IMR-90 (cell line): Measurements from ENCODE around the gene DUSP14. TPM values are rescaled to one million over a fixed set of nuclear protein-coding genes. Genes with fewer than 3 reads are reported as not detected.

Source experiments
- ATAC-seq: fragments of 200-7000 bp; cut with Tn5 transposase; 2 replicates; pipeline ENCODE4 v1.9.1; 2020; ENCODE audit warnings: low read depth, mild to moderate bottlenecking, moderate library complexity
- BruUV-seq: library from RNA; stranded (reverse); fragments of 400-500 nt; replicated peaks from 2 replicates; lab custom pipeline; 2021; lab: Mats Ljungman, UMichigan
- CTCF ChIA-PET: fragments of 300-600 bp; formaldehyde crosslinking; extraction: SDS; loops from one replicate; lab custom pipeline; 2021; ENCODE audit warnings: antibody characterized with exemption; lab: Yijun Ruan, JAX
- POLR2A ChIA-PET: fragments of 300-600 bp; sonication (Branson Sonifier 250); formaldehyde crosslinking; loops from one replicate; lab custom pipeline; 2022; ENCODE audit warnings: antibody characterized with exemption; ENCODE audit not compliant: unreplicated experiment; lab: Charles Lee
- DNase-seq: peaks from one replicate; pipeline ENCODE4 v3.0.0; 2013
- H2AFZ ChIP-seq: replicated peaks from 2 replicates; pipeline ENCODE3; 2013; ENCODE audit warnings: low read length, mild to moderate bottlenecking; ENCODE audit not compliant: poor library complexity
- H2AK5ac ChIP-seq: 2 replicates; pipeline ENCODE4 v1.6.1; 2013; ENCODE audit warnings: low read depth, low read length, inconsistent platforms
- H2AK9ac ChIP-seq: replicated peaks from 2 replicates; pipeline ENCODE3; 2013; ENCODE audit warnings: mild to moderate bottlenecking, low read depth, low read length, moderate library complexity; ENCODE audit not compliant: poor library complexity
- H2BK120ac ChIP-seq: 2 replicates; pipeline ENCODE4 v1.6.1; 2013; ENCODE audit warnings: low read depth, low read length, inconsistent platforms
- H2BK15ac ChIP-seq: 3 replicates; pipeline ENCODE4 v1.6.1; 2013; ENCODE audit warnings: low read depth, low read length, inconsistent platforms
- H2BK20ac ChIP-seq: 2 replicates; pipeline ENCODE4 v1.6.1; 2013; ENCODE audit warnings: low read depth, mild to moderate bottlenecking, inconsistent platforms, low read length, moderate library complexity
- H2BK5ac ChIP-seq: 2 replicates; pipeline ENCODE4 v1.6.1; 2013; ENCODE audit warnings: mild to moderate bottlenecking, low read depth, low read length, inconsistent platforms; ENCODE audit not compliant: poor library complexity, severe bottlenecking
- H3K14ac ChIP-seq: replicated peaks from 2 replicates; pipeline ENCODE4 v1.6.1; 2013; ENCODE audit warnings: low read depth, low read length, inconsistent platforms
- H3K18ac ChIP-seq: 2 replicates; pipeline ENCODE4 v1.6.1; 2013; ENCODE audit warnings: low read depth, low read length, control low read depth
- H3K23ac ChIP-seq: 2 replicates; pipeline ENCODE4 v1.6.1; 2013; ENCODE audit warnings: low read depth, low read length, inconsistent platforms
- H3K27ac ChIP-seq: 2 replicates; pipeline ENCODE4 v1.5.1; 2013; ENCODE audit warnings: mild to moderate bottlenecking, control low read depth, low read length; ENCODE audit not compliant: insufficient read depth
- H3K27me3 ChIP-seq: 2 replicates; pipeline ENCODE4 v1.6.1; 2013; ENCODE audit warnings: low read length; ENCODE audit not compliant: control insufficient read depth, insufficient read depth
- H3K36me3 ChIP-seq: 2 replicates; pipeline ENCODE4 v1.6.1; 2013; ENCODE audit warnings: low read length, mixed read lengths; ENCODE audit not compliant: control insufficient read depth, insufficient read depth
- H3K4ac ChIP-seq: 2 replicates; pipeline ENCODE4 v1.6.1; 2013; ENCODE audit warnings: low read depth, low read length, inconsistent platforms
- H3K4me1 ChIP-seq: 2 replicates; pipeline ENCODE4 v1.6.1; 2013; ENCODE audit warnings: low read length, mixed read lengths; ENCODE audit not compliant: control insufficient read depth, insufficient read depth
- H3K4me2 ChIP-seq: 2 replicates; pipeline ENCODE4 v1.6.1; 2013; ENCODE audit warnings: low read depth, mild to moderate bottlenecking, control low read depth, low read length, moderate library complexity
- H3K4me3 ChIP-seq: 2 replicates; pipeline ENCODE4 v1.5.1; 2013; ENCODE audit warnings: low read depth, mild to moderate bottlenecking, control low read depth, low read length, moderate library complexity; ENCODE audit not compliant: insufficient read depth
- H3K56ac ChIP-seq: 2 replicates; pipeline ENCODE4 v1.6.1; 2013; ENCODE audit warnings: low read length, inconsistent platforms; ENCODE audit not compliant: insufficient read depth; ENCODE audit errors: extremely low read depth
- H3K79me1 ChIP-seq, 2 experiments: 2 replicates each; pipeline ENCODE4 v1.6.1; 2013; ENCODE audit warnings: low read length in 2 of 2, inconsistent platforms in 1 of 2, low read depth in 1 of 2
- H3K9ac ChIP-seq: 2 replicates; pipeline ENCODE4 v1.6.1; 2013; ENCODE audit warnings: low read depth, low read length, control low read depth
- H3K9me1 ChIP-seq: 2 replicates; pipeline ENCODE4 v1.6.1; 2013; ENCODE audit warnings: low read length, inconsistent platforms; ENCODE audit not compliant: insufficient read depth
- H3K9me3 ChIP-seq: 2 replicates; pipeline ENCODE4 v1.6.1; 2013; ENCODE audit warnings: low read length; ENCODE audit not compliant: control insufficient read depth, insufficient read depth
- H4K20me1 ChIP-seq: 2 replicates; pipeline ENCODE4 v1.6.1; 2013; ENCODE audit warnings: low read length, inconsistent platforms; ENCODE audit not compliant: insufficient read depth
- H4K5ac ChIP-seq: 2 replicates; pipeline ENCODE4 v1.6.1; 2013; ENCODE audit warnings: mild to moderate bottlenecking, low read depth, low read length, control low read depth
- H4K8ac ChIP-seq, 2 experiments: 2 replicates each; pipeline ENCODE4 v1.6.1; 2013; ENCODE audit warnings: low read depth in 2 of 2, low read length in 2 of 2, control low read depth in 1 of 2, inconsistent platforms in 1 of 2
- H4K91ac ChIP-seq: 2 replicates; pipeline ENCODE4 v1.6.1; 2013; ENCODE audit warnings: low read depth, low read length, inconsistent platforms; ENCODE audit not compliant: insufficient read depth
- BHLHE40 ChIP-seq: fragments of 150-350 bp; IDR thresholded peaks from 2 replicates; pipeline ENCODE4 v1.6.1; 2016; ENCODE audit warnings: mild to moderate bottlenecking, low read depth, low read length
- CEBPB ChIP-seq: IDR thresholded peaks from 2 replicates; pipeline ENCODE4 v1.6.1; 2012; ENCODE audit warnings: low read depth, low read length, improper control_type of control experiment
- MAFK ChIP-seq: IDR thresholded peaks from 2 replicates; pipeline ENCODE4 v1.6.1; 2012; ENCODE audit warnings: low read depth, low read length, improper control_type of control experiment
- WGBS, 2 experiments: methylation state at CpG; one replicate each; pipeline versions ENCODE4 v1.1.5 to v1.1.7; 2013; ENCODE audit warnings: missing lambda C conversion rate in 2 of 2; ENCODE audit not compliant: insufficient read length in 1 of 2; ENCODE audit errors: extremely low coverage in 2 of 2; 5-methylcytosine and 5-hydroxymethylcytosine counted together
- dilution Hi-C: fragments of 300-500 bp; cut with HindIII; formaldehyde crosslinking; loops from one replicate; pipeline ENCODE4 v1.14.3; 2018; ENCODE audit warnings: low sequenced_read_pairs; ENCODE audit not compliant: unreplicated experiment
- in situ Hi-C: fragments of 300-500 bp; cut with MboI; formaldehyde crosslinking; loops from 3 replicates; pipeline ENCODE4 v1.14.3; 2019; ENCODE audit warnings: low sequenced_read_pairs, inconsistent platforms, mixed read lengths
- intact Hi-C: fragments of 100-400 bp; cut with micrococcal nuclease; formaldehyde crosslinking; loops from 2 replicates; pipeline ENCODE4 v1.10.0; 2022
- polyA plus RNA-seq, 3 experiments: library from polyadenylated mRNA; depleted of rRNA; stranded (reverse); fragments of >200 nt; gene quantifications; 2 replicates each; pipeline ENCODE4 v1.2.3, GENCODE V29; 2012; ENCODE audit warnings: low replicate concordance in 1 of 3
- total RNA-seq: library from RNA; depleted of rRNA; stranded (reverse); fragments of >200 nt; gene quantifications from 2 replicates; pipeline ENCODE4 v1.2.3, GENCODE V29; 2012

The DUSP14 gene
- total and polyA plus RNA-seq, 2 of the 4 experiments (the other 2 are of a cell fraction), result 97.5 to 127 TPM

DNA sequence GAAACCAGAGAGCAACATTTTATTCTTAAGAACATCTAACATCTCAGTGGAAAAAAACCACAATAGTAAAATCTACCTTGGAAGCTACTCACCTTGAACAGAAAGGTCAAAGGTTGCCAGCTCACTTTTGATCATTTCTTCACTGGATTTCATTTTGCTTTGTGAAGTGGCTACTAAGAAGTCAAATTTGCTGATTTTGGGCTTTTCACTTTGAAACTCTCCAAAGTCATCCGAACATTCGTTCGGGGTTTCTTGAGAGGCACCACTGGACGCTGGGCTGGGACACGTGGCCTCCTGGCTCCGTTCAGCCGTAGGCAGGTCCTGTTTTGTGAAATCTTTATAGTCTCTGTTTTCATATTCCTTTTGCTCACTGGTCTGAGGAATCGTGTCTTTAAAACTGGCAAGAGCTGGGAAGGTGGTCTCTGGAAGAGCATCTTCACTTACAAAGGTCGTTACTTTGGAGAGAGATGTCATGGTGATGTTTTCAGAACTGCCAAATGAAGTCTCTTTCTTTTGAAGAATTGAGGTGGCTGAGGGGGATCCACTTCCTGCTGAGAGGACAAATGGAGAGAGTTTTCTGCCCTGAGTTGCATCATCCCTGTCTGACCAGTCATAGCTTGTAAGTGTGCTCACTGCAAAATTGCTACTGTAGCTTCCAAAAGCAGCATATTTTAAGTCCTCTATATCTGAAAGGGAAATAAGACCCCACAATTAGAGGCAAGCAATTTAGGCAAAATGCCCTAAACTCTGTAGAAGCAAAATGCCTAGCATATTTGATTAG is 52.4 kb downstream of the DUSP14 start:
- Histone ChIP-seq H3K4me2 (no peak overlapping the region), H3K4ac (peak overlapping the region; percentile 79), H3K4me3 (no peak overlapping the region), H3K9me3 (no peaks in the 10 kb centered on the region), H3K79me1 (peaks cover 20 to 29% of the 10 kb centered on the region in 2 experiments; a peak in 3 of 4 replicates), H2AK5ac (peak overlapping the region; percentile 79; the same call in 1 of the 2 replicates), H2BK20ac (0 out of 2 replicates have a peak overlapping the region, but pooled peaks have one; percentile 49), H3K4me1 (no peaks in the 10 kb centered on the region), H4K91ac (peak overlapping the region; percentile 69), H3K23ac (no peak overlapping the region), H2BK15ac (no peak overlapping the region), H2BK5ac (no peak overlapping the region), H3K14ac (peak overlapping the region; percentile 68), H4K8ac (peak overlapping the region; percentile 77 to 80; a peak in 3 of 4 replicates), H2BK120ac (peak overlapping the region; percentile 7), H3K27ac (peak overlapping the region; percentile 34; the same call in 1 of the 2 replicates), H2AFZ (no peak overlapping the region), H3K27me3 (no peaks in the 10 kb centered on the region), H3K36me3 (peaks cover 37% of the 10 kb centered on the region), H3K18ac (no peak overlapping the region), H2AK9ac (no peak overlapping the region), H3K56ac (no peak overlapping the region), H4K20me1 (no peaks in the 10 kb centered on the region), H4K5ac (peak overlapping the region; percentile 4; the same call in 1 of the 2 replicates), H3K9me1 (peaks cover 3% of the 10 kb centered on the region; the same call in 1 of the 2 replicates), H3K9ac (no peak overlapping the region)
- DNase-seq (peak; percentile 83), ATAC-seq (peak; percentile 83)
- intact Hi-C loops (loop anchor here (10.0 kb wide), 1 partner anchor 53 kb away; no protein-coding TSS in a partner anchor), dilution Hi-C loops (no loop called here), in situ Hi-C loops (no loop called here)
- BruUV-seq, result no TSS peak
- 100% methylated on average over 1 of the region's 9 CpGs; no CpG with 5 or more reads in 1 of the 2 experiments for WGBS, 2 experiments
- TF ChIP-seq BHLHE40 (no peak), CEBPB (peak; percentile 97), MAFK (peak; percentile 42; the same call in 1 of the 2 replicates)
- ChIA-PET POLR2A (interaction anchor here (0.6 kb wide), 2 partner anchors 9 kb away, joined by 4 to 7 read pairs; no protein-coding TSS in a partner anchor), CTCF (interaction anchor here (1.0 kb wide), 1 partner anchor 15 kb away, joined by 5 read pairs; no protein-coding TSS in a partner anchor)
